Measurements from ENCODE around the gene EIPR1.
"Not testable (repeated sequence)": the region's sequence is repeated elsewhere in the genome, so short reads cannot be mapped to it uniquely, and the experiment has no call there.

The EIPR1 gene

GRCh38 chr2:3361518-3362389 is 15.9 kb downstream of the EIPR1 start:
- no peak for DNase-seq (ENCODE audit: extremely low read depth in 1 of 2, low read depth in 1 of 2)

DNA sequence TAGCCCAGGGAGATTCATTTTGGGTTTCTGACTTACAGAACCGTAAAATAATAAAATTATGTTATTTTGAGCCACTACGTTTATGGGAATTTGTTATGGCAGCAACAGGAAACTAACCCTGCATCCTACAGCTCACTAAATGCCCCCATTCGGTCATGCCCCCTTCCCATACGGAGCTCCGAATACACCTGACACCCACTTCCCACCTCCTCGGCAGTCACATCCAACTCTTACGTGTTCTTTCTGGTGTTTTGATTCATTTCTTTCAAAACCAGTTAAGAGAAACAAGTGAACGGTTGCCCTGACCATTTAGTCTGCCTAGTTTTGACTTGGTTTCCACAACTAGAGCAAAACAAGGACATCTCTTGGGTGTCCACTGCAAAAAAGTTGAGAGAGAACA is 19.7 kb downstream of the EIPR1 start:
- no peak for DNase-seq (ENCODE audit: extremely low read depth in 1 of 2, low read depth in 1 of 2)

DNA sequence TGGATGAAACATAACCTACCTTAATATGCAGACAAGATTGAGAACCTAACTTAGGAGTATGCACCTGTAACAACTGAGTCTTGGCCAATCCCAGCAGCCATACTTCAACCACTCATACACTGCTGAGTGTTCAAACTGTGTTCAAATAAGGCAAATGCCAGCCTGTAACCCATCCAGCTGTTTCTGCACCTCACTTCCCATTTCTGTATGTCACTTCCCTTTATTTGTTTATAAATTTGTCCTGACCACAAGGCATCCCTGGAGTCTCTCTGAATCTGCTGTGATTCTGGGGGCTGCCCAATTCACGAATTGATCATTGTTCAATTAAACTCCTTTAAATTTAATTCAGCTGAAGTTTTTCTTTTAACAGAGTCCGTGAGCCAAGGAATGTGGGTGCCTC is 20.2 kb downstream of the EIPR1 start:
- DNase-seq (ENCODE audit: extremely low read depth in 1 of 2, low read depth in 1 of 2) = not testable (repeated sequence)

DNA sequence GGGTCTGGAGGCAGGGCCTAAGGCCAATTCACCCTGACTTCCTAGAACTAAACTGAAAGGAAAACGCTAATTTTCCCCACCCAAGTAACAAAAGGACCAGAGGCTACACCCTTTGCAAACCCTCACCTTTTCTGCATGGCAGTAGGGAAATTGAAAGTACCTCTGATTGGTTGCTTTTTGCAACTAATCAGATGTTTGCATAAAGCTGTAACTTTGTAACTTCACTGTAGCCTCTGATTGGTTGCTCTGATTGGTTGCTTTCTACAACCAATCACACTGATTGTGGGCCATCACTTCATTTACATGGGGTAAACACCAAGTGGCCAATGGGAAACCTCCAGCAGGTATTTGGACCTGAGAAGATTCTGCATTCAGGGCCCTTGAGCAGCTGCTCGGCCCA is 20.8 kb downstream of the EIPR1 start:
- no peak for DNase-seq (ENCODE audit: extremely low read depth in 1 of 2, low read depth in 1 of 2)

DNA sequence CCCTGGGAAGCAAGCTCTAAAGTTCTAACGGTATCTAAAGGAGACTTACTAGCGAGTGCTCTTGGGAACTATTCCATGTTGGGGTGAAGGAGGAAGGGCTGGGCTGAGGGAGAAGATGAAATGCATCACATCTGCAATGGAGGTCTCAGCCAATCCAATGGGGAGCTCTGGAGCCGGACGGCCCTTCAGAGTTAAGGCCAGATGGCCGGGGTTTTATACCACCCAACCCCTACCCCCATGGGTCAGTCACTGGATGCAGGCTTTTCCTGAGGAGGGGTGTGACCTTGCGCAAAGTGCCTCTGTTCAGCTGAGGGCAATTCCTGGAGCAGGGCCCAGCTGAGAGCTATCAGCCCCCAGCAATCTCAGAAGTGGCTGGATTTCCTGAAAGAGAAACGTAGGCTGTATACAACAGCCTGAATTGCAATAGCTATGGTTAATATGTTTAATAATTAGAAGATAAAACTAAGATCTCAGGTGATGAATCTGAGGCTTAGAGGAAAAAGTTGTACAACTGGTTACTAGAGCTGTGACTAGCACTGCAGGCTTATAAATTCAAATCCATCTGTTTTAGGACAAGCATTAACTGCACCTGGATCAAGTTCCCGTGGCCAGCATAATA is 21.6 kb downstream of the EIPR1 start:
- no peak for DNase-seq (ENCODE audit: extremely low read depth in 1 of 2, low read depth in 1 of 2)

GRCh38 chr2:3354986-3355385 is 22.6 kb downstream of the EIPR1 start:
- no peak for DNase-seq (ENCODE audit: extremely low read depth in 1 of 2, low read depth in 1 of 2)

- no peak for DNase-seq (ENCODE audit: extremely low read depth in 1 of 2, low read depth in 1 of 2)
Observed at GRCh38 chr2:3349211-3349693, 28.4 kb downstream of the EIPR1 start.

DNA sequence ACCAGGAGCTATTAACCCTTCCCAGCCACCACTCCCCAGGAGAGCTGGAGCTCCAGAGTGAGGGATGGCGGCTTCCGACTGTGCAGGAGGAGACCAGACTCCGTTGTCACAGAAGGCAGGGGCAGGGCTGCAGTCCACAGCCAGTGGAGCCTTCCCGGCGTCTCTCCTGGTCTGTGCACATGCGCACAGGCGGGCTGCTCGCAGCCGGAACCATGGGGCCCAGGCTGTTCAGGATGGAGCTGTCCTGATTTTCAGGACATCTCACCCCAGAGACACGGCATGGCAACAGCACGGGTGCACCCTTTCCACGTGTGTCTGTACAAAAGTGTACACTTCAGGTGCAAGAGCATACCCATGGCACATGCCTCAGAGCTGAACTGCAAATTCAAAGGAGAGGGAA is 28.9 kb downstream of the EIPR1 start:
- DNase-seq (ENCODE audit: extremely low read depth in 1 of 2, low read depth in 1 of 2) = no peak

GRCh38 chr2:3345621-3346020 is 32.0 kb downstream of the EIPR1 start:
- no peak for DNase-seq (ENCODE audit: extremely low read depth in 1 of 2, low read depth in 1 of 2)

GRCh38 chr2:3344897-3345296 is 32.7 kb downstream of the EIPR1 start:
- DNase-seq (ENCODE audit: extremely low read depth in 1 of 2, low read depth in 1 of 2) = no peak

DNA sequence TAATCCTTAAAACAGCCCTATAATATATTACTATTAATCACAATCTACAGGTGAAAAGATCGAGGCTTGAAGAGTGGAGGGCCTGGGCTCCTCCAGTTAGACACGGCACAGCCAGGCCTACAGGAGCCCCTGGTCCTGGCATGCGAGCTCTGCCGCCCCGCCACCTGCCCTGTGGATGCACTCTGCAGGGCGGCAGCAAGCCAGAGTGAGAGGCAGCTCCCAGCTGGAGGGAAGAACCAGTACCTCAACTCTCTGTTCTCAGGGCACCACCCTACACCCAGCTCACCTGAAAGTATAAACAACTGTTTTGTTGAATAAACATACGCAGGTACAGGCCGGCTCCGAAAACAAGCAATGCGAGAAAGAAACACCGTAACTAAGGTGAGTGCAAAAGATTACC is 34.6 kb downstream of the EIPR1 start:
- no peak for DNase-seq (ENCODE audit: extremely low read depth in 1 of 2, low read depth in 1 of 2)

DNA sequence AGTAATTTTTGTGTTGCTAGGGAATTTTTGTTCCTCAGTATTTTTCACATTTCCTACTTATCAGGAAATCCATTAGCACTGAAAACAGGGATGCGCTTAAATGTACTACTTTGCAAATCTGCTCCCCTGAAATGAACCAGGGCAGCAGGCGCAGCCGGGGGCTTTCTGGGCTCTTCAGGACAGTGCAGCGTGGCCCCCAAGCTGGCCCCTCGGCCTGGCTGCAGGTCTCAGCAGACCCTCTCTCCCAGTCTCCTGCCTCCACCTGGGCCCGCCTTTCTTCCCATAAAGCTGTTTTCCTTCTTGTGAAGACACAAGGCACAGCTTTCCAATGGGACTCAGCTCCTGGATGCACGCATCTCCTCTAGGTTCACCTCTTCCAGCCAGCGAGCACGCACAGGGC is 35.3 kb downstream of the EIPR1 start:
- no peak for DNase-seq (ENCODE audit: extremely low read depth in 1 of 2, low read depth in 1 of 2)

GRCh38 chr2:3341336-3341735 is 36.3 kb downstream of the EIPR1 start:
- DNase-seq (ENCODE audit: extremely low read depth in 1 of 2, low read depth in 1 of 2) = no peak

DNA sequence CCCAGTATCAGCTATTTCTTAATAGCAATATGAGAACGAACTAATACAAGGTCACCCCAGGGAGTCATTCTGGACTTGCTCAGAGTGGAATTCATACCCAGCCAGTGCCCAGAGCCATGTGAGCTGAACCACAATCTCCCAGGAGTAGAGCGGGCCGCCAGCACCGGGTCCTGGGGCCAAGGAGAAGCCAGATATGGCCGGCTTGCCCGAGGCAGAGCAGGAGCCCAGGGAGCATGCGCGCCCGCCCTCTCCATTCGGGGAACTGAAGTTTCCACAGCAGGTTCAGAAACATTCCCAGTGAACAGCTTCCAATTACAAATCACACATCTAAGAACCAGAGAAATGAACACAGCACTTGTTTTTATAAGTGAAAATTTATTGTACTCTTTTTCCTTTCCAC is 37.5 kb downstream of the EIPR1 start:
- DNase-seq (ENCODE audit: extremely low read depth in 1 of 2, low read depth in 1 of 2) = no peak

DNA sequence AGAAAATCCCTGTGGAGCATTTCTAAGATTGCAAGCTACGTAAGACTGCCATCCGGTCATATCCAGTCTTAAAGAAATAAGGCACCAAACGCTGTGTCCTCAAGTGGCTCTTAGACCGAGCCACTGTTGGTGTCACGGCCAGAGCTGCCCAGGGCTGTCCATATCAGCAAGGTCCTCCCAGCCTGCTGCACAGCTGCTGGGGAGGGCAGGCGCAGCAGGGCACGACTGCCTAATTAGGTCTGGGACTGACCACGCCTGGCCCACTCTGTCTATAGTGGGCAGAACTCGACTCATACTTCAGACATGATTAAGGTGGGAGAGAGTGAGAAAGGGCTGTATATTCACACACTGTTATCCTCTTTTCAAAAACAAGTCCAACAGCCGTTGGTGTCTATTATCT is 39.3 kb downstream of the EIPR1 start:
- no peak for DNase-seq (ENCODE audit: extremely low read depth in 1 of 2, low read depth in 1 of 2)

DNA sequence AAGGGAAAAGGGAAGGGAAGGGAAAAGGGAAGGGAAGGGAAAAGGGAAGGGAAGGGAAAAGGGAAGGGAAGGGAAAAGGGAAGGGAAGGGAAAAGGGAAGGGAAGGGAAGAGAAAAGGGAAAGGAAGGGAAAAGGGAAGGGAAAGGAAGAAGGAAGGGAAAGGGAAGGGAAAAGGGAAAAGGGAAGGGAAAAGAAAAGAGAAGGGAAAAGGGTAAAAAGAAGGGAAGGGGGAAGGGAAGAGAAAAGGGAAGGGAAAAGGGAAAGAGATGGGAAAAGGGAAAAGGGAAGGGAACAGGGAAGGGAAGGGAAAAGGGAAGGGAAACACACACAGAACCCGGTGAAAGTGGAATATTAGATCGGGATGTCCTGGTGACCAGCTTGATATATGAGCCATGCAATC is 40.8 kb downstream of the EIPR1 start:
- no peak for DNase-seq (ENCODE audit: extremely low read depth in 1 of 2, low read depth in 1 of 2)

- no peak for DNase-seq (ENCODE audit: extremely low read depth in 1 of 2, low read depth in 1 of 2)
Observed at GRCh38 chr2:3334392-3335345, 42.9 kb downstream of the EIPR1 start.

- DNase-seq (ENCODE audit: extremely low read depth in 1 of 2, low read depth in 1 of 2) = no peak
Observed at GRCh38 chr2:3332133-3332532, 45.5 kb downstream of the EIPR1 start.

- no peak for DNase-seq (ENCODE audit: extremely low read depth in 1 of 2, low read depth in 1 of 2)
Observed at GRCh38 chr2:3329491-3329890, 48.1 kb downstream of the EIPR1 start.

DNA sequence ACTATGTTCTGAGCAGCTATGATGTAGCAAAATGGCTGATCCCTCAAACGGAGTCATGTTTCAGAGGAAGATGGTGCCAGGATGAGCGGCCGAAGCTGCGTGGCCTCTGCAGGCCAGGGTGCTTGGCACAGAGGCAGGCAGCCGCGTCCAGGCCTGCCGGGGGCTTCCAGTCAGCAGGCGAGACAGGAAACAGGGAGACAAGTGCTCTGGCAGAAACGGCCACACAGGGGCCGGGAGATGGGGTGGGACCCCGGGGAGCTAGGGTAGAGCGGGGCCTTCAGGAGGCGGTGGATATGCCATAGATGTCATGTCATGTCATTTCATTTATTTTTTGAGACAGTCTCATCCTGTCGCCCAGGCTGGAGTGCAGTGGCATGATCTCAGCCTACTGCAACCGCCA is 50.7 kb downstream of the EIPR1 start:
- DNase-seq (ENCODE audit: extremely low read depth in 1 of 2, low read depth in 1 of 2) = no peak

DNA sequence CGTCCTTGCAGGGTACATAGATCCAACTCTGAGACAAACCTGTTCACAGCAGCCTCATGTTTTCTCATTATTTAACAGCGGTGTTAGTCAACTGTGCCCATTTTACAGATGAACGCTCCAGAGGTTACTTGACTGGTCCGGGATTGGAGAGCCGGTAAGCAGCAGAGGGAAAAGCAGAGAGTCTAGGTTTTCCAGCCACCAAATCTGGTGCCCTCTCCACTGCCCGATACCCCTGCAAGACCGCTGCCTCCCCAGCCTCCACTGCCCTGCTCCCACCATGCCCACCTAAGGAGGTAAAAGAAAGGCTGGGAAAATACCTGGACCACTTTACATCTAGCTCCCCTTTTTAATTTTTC is 51.5 kb downstream of the EIPR1 start:
- no peak for DNase-seq (ENCODE audit: extremely low read depth in 1 of 2, low read depth in 1 of 2)
